ENCODE results near the gene SHISAL2A.

Gene SHISAL2A

DNA sequence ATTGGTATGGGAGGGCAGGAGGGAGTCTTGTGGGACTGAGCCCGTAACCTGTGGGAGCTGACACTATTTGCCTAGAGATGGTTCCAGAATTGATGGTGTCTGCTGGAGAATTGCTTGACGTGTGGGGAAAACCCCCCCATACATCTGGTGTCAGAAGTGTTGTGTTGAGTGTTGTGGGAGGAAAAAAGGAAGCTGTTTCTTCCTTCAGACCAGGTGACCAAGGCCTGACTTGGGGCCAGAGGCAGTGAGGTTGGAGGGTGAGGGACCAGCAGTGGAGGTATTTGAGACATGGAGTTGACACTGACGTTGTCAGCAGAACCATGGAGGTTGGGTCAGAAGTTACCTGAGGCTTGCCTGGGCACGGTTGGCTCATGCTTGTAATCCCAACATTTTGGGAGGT is 8.3 kb downstream of the SHISAL2A start:
- no peak overlapping the region for H3K4me3 ChIP-seq (ENCODE audit: low read length)
- DNase-seq (ENCODE audit: low read depth), result no peak
- TF ChIP-seq, protein P1, sequence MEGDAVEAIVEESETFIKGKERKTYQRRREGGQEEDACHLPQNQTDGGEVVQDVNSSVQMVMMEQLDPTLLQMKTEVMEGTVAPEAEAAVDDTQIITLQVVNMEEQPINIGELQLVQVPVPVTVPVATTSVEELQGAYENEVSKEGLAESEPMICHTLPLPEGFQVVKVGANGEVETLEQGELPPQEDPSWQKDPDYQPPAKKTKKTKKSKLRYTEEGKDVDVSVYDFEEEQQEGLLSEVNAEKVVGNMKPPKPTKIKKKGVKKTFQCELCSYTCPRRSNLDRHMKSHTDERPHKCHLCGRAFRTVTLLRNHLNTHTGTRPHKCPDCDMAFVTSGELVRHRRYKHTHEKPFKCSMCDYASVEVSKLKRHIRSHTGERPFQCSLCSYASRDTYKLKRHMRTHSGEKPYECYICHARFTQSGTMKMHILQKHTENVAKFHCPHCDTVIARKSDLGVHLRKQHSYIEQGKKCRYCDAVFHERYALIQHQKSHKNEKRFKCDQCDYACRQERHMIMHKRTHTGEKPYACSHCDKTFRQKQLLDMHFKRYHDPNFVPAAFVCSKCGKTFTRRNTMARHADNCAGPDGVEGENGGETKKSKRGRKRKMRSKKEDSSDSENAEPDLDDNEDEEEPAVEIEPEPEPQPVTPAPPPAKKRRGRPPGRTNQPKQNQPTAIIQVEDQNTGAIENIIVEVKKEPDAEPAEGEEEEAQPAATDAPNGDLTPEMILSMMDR (conservative IDR thresholded peaks at IDR 0.05; ENCODE audit: low read length), result no peak

GRCh38 chr1:52645261-52645660 is 12.3 kb downstream of the SHISAL2A start:
- no peak overlapping the region for H3K4me3 ChIP-seq (ENCODE audit: low read length)
- TF ChIP-seq, protein P1 (conservative IDR thresholded peaks at IDR 0.05; ENCODE audit: low read length), result no peak
- no peak for DNase-seq (ENCODE audit: low read depth)

DNA sequence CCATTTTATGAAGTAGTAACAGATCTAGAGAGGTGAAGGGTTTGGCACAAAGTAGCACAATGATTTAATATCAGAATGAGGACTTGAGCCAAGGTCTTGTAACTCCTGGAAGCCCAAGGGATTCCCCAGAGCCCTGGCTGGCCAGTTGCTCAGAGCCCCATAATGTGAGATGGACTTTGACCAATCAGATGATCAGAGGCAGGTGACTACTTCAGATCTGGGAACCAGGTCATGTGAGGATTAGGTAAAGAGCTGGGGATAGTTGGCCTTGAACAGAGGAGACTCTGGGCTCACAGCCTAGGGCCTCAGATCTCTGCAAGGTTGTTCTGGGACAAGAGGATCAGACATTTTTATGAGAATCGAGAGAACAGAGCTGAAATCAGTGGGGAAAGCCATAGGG is 18.9 kb downstream of the SHISAL2A start:
- no peak for DNase-seq (ENCODE audit: low read depth)
- TF ChIP-seq, protein P1 (conservative IDR thresholded peaks at IDR 0.05; ENCODE audit: low read length), result no peak
- H3K4me3 ChIP-seq (ENCODE audit: low read length), result no peak overlapping the region

- DNase-seq (ENCODE audit: low read depth), result no peak
- no peak overlapping the region for H3K4me3 ChIP-seq (ENCODE audit: low read length)
- TF ChIP-seq, protein P1 (conservative IDR thresholded peaks at IDR 0.05; ENCODE audit: low read length), result no peak
Observed at GRCh38 chr1:52653207-52653849, 20.4 kb downstream of the SHISAL2A start.

GRCh38 chr1:52654063-52654462 is 21.1 kb downstream of the SHISAL2A start:
- TF ChIP-seq, protein P1 (conservative IDR thresholded peaks at IDR 0.05; ENCODE audit: low read length), result no peak
- H3K4me3 ChIP-seq (ENCODE audit: low read length), result no peak overlapping the region
- DNase-seq (ENCODE audit: low read depth), result no peak

DNA sequence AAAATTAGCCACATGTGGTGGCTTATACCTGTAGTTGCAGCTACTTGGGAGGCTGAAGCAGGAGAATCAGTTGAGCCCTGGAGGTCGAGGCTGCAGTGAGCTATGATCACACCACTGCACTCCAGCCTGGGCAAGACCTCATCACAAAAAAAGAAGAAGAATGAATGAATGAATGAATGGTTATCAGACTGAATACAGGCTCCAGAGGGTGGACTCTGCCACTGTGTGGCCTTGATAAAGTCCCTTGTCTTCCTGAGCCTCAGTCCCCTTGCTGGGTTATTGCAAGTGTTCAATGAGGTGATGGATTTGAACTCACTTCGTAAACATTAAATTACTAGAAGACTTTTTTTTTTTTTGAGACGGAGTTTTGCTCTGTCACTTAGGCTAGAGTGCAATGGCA is 24.7 kb downstream of the SHISAL2A start:
- DNase-seq (ENCODE audit: low read depth), result no peak
- TF ChIP-seq, protein P1 (conservative IDR thresholded peaks at IDR 0.05; ENCODE audit: low read length), result no peak
- H3K4me3 ChIP-seq (ENCODE audit: low read length), result no peak overlapping the region

DNA sequence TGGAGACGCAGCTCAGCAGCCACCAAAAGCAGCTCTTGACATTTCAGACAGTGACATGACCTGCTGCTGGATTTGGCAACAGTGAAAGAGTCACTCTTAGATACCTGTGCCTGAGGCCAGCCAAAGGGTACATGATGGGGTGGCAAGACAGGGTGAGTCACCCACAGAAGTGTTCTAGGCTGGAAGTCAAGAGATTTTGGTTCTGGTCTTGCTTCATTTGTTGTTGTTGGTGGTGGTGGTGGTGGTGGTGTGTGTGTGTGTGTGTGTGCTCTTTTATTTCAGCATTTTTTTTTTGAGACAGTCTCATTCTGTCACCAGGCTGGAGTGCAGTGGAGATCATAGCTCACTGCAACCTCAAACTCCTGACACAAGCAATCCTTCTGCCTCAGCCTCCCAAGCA is 25.8 kb downstream of the SHISAL2A start:
- TF ChIP-seq, protein P1 (conservative IDR thresholded peaks at IDR 0.05; ENCODE audit: low read length), result no peak
- no peak for DNase-seq (ENCODE audit: low read depth)
- no peak overlapping the region for H3K4me3 ChIP-seq (ENCODE audit: low read length)
